Stimulated activated naive CD4-positive, alpha-beta T cell treated with Interleukin-2 at 50 U/mL for 16 hours (primary cell): Measurements from ENCODE around the gene CFAP141.
"Not testable (repeated sequence)": the region's sequence is repeated elsewhere in the genome, so short reads cannot be mapped to it uniquely, and the experiment has no call there.

Experiments
- DNase-seq: peaks from one replicate; lab custom pipeline; 2025; lab: John Stamatoyannopoulos, UW

The CFAP141 gene

GRCh38 chr1:154208677-154209388 lies 2.7 kb upstream of the CFAP141 start:
- DNase-seq, result no peak

GRCh38 chr1:154207262-154207661 lies 1.1 kb upstream of the CFAP141 start:
- DNase-seq, result no peak

GRCh38 chr1:154205778-154206177 lies 355 bp downstream of the CFAP141 start:
- not testable (repeated sequence) for DNase-seq

- no peak for DNase-seq
Observed at GRCh38 chr1:154199563-154199879, 6.6 kb downstream of the CFAP141 start.

GRCh38 chr1:154198756-154199562 lies 7.2 kb downstream of the CFAP141 start:
- no peak for DNase-seq

- no peak for DNase-seq
Observed at GRCh38 chr1:154193821-154194220, 12.3 kb downstream of the CFAP141 start.

- no peak for DNase-seq
Observed at GRCh38 chr1:154192476-154192875, 13.7 kb downstream of the CFAP141 start.

GRCh38 chr1:154191990-154192461 lies 14.1 kb downstream of the CFAP141 start, which contains the start of gene TPM3:
Gene TPM3, minus strand, starts transcription at chr1:154192100. Its CDS starts 82 bp downstream, at chr1:154192018.
- no peak for DNase-seq

- no peak for DNase-seq
Observed at GRCh38 chr1:154190550-154190949, 15.6 kb downstream of the CFAP141 start.

GRCh38 chr1:154186852-154187501 lies 19.2 kb downstream of the CFAP141 start:
- DNase-seq, result no peak

- DNase-seq, result peak; percentile 54
Observed at GRCh38 chr1:154186177-154186576, 20.0 kb downstream of the CFAP141 start.

- peak; percentile 93 for DNase-seq
Observed at GRCh38 chr1:154183046-154183915, 22.9 kb downstream of the CFAP141 start.

GRCh38 chr1:154182344-154183045 lies 23.6 kb downstream of the CFAP141 start:
- DNase-seq, result peak; percentile 79

GRCh38 chr1:154181944-154182343 lies 24.2 kb downstream of the CFAP141 start:
- DNase-seq, result no peak

GRCh38 chr1:154179946-154180687 lies 26.0 kb downstream of the CFAP141 start:
- no peak for DNase-seq

- DNase-seq, result no peak
Observed at GRCh38 chr1:154178911-154179811, 27.0 kb downstream of the CFAP141 start.

GRCh38 chr1:154178013-154178412 lies 28.1 kb downstream of the CFAP141 start:
- DNase-seq, result peak; percentile 17

- DNase-seq, result no peak
Observed at GRCh38 chr1:154176337-154176736, 29.8 kb downstream of the CFAP141 start.

- DNase-seq, result no peak
Observed at GRCh38 chr1:154174654-154175053, 31.5 kb downstream of the CFAP141 start.
